Left cardiac atrium (tissue), 4 donors: ENCODE measurements around the gene ANKIB1. TPM values are rescaled to one million over a fixed set of nuclear protein-coding genes. Genes with fewer than 3 reads are reported as not detected.
A peak's percentile ranks its signal among the peaks of the same experiment; 100 is the strongest.
"Not testable (repeated sequence)": the region's sequence is repeated elsewhere in the genome, so short reads cannot be mapped to it uniquely, and the experiment has no call there.

Experiments
- ATAC-seq, 2 donors: fragments of 200-7000 bp; cut with Tn5 transposase; one replicate each; pipeline ENCODE4 v1.9.1; 2020; ENCODE audit warnings: mild to moderate bottlenecking in 2 of 2, moderate library complexity in 2 of 2
- DNase-seq: peaks from one replicate; pipeline ENCODE4 v3.0.0-alpha.2; 2020
- intact Hi-C, 2 donors: fragments of 100-400 bp; cut with DNase I; formaldehyde crosslinking; loops; one replicate each; pipeline versions ENCODE4 v1.14.1 to v1.15.1; 2022 to 2023
- long read RNA-seq: library from polyadenylated mRNA; unstranded; transcript quantifications from one replicate; pipeline ENCODE4 v2.0.0, GENCODE V29; 2021
- total RNA-seq, 2 donors: library from RNA; stranded (reverse); fragmentation: NEBNext Ultra II Directional; extraction: Animal tissue kit (Norgen Biotek cat#: 25700); gene quantifications; one replicate each; pipeline ENCODE4 v1.2.1, GENCODE V29; 2021
- donor health status: DM: no; HTN: yes; CAD: no.
- donor health status: DM: no; HTN: yes; CAD: no; lungs with severe emphysema.
- donor health status: DM: yes; HTN: yes; CAD: no.
- donor health status: Dilated cardiomyopathy.

Gene ANKIB1, protein sequence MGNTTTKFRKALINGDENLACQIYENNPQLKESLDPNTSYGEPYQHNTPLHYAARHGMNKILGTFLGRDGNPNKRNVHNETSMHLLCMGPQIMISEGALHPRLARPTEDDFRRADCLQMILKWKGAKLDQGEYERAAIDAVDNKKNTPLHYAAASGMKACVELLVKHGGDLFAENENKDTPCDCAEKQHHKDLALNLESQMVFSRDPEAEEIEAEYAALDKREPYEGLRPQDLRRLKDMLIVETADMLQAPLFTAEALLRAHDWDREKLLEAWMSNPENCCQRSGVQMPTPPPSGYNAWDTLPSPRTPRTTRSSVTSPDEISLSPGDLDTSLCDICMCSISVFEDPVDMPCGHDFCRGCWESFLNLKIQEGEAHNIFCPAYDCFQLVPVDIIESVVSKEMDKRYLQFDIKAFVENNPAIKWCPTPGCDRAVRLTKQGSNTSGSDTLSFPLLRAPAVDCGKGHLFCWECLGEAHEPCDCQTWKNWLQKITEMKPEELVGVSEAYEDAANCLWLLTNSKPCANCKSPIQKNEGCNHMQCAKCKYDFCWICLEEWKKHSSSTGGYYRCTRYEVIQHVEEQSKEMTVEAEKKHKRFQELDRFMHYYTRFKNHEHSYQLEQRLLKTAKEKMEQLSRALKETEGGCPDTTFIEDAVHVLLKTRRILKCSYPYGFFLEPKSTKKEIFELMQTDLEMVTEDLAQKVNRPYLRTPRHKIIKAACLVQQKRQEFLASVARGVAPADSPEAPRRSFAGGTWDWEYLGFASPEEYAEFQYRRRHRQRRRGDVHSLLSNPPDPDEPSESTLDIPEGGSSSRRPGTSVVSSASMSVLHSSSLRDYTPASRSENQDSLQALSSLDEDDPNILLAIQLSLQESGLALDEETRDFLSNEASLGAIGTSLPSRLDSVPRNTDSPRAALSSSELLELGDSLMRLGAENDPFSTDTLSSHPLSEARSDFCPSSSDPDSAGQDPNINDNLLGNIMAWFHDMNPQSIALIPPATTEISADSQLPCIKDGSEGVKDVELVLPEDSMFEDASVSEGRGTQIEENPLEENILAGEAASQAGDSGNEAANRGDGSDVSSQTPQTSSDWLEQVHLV
- total RNA-seq: 10 to 100 TPM; 44.7 to 53.8 TPM
- long read RNA-seq, full-length matches to known transcripts: 2 of 9 reads
- long read RNA-seq, partial matches to known transcripts: 4 of 9 reads
- long read RNA-seq, other reads (novel, unspliced or antisense): 3 of 9 reads

DNA sequence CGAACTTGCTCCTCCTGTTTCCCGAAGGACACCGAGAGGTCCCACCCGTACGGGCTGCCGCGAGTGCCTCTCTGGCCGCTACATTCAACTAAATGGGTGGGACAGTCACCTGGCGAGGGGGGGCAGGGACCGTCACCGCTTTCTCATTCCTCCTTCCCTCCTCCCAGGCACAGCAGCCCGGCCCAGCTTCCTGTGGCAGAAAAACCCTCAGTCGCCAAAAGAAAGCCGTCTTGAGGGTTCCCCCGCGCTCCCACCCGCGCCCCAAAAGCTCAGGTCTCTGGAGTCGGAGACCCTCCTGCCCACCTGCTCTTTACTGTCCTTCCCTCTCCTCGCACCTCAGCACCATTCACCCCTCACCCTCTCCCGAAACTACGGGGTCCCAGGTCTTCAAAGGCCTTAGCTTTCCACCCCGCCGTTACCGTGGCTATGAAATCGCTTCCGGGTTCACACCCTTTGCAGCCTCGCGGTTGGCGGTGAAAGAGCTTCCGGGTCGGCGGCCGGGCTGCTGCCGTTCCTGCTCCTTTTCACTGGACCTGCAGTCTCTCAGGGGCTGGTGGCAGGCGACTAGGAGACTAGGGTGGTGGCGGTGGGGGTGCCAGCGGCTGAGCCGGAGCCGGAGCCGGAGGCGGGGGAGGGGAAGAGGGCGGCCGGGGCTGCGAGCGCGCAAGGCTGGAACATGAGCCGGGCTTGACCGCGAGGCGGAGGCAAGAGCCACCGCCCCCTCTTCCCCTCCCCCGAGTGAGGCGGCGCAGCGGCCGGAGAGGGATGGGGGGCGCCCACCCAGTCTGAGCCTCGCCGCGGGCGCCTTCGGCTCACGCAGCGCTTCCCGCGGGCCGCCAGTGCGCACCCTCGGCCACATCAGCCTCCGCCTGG, at the start of gene ANKIB1, which contains the start of gene KRIT1:
ANKIB1 (plus strand) TSS at position 488 of the 873 bp plus-strand sequence. CDS start 49,005 bp downstream, outside the sequence.
KRIT1 (minus strand) TSS at position 428 of the 873 bp plus-strand sequence. CDS start 3,779 bp downstream, outside the sequence.
- ATAC-seq (peak; percentile 94 to 97), DNase-seq (peak; percentile 91)
- intact Hi-C loops: loop anchor here in 1 of 2 donors (10.0 kb wide), 2 partner anchors 99 to 199 kb away; partner anchors contain the start of gene GATAD1

DNA sequence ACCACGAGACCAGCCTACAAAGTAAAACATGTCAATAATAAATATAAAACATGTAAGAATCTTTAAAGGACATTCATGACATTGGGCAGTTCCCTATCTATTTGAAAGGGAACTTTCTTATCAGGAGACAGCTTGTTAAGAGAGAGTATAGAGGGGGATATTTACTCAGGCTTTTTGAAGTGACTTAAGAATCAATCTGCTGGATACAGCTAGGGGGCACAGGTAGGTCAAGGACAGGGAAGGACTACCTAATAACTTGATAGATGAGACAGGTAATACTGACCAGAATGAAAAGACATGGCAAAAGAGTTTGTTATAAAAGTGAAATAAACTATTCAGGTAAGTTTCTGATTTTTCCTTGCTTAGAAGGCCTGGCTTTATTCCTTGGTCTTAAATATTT, 45.0 kb upstream of the ANKIB1 start:
- DNase-seq (no peak), ATAC-seq (no peak)
- intact Hi-C loops: no loop called here

DNA sequence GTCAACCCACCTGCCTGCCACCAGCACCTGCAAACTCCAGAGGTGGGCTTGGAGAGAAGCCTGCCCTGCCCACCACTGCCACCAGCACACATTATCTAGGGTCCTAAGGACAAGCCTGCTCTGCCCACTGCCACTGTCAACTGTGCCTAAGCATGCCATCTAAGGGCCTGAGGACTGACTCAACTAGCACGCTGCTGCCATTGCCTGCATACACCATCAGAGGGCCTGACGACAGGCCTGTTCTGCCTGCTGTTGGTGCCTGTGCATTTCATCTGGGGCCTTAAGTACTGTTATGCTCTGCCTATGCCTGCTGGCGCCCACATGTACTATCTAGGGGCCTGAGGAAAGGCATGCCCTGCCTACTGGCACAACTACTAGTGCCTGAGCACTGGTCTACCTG, 39.8 kb upstream of the ANKIB1 start:
- ATAC-seq (no peak), DNase-seq (no peak)
- intact Hi-C loops: no loop called here

DNA sequence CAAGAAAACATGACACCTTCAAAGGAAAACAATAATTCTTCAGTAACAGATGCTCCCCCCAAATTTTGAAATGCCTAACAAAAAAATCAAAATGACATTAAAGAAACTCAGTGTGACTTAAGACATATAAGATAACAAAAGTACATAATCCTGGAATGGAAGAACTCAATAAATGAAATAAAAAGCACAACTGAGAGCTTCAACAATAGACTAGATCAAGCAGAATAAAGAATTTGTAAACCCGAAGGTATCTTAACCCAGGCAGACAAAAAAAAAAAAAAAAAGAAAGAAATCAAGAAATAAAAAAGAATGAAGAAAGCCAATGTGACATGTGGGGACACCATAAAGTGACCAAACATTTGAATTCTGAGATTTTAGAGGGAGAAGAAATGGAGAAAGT, 39.1 kb upstream of the ANKIB1 start:
- no peak for DNase-seq
- intact Hi-C loops: no loop called here
- ATAC-seq: no peak

DNA sequence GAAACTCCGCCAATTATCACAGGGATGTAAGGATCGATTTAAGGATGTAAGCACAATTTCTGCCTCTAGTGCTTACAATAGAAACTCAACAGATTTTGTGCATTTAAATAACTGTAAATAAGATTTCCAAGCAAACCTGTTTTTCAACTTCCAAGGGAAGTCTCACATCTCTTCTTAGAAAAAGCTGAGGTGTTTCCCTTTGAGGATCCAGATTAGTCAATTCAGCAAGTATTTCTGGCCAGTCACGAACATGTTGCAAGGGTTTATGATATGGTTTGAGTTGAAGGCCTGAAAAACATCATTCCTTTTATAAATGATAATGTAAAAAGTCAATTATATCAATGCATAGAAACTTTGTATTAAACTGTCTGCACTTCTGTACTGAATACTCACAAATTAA, 24.0 kb upstream of the ANKIB1 start:
- intact Hi-C loops: loop anchor here in 1 of 2 donors (10.0 kb wide), 1 partner anchor 127 kb away; no protein-coding TSS in a partner anchor
- no peak for ATAC-seq
- DNase-seq: no peak

DNA sequence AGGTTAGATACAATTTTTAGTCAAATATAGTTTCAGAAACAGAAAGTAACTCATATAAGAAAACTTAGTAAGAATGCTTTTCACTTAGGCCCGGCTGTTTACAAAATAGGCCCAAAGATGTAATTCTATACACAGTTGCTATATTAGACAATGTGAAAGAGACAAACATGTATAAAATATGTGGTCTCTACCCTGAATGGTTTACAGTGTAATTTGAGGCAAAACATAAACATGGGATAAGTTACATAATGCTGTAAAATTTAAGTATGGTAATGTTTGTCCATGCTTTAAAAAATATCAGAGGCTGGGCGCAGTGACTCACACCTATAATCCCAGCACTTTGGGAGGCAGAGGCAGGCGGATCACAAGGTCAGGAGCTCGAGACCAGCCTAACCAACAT, 18.8 kb upstream of the ANKIB1 start:
- intact Hi-C loops: loop anchor here in 1 of 2 donors (10.0 kb wide), 1 partner anchor 132 kb away; no protein-coding TSS in a partner anchor
- ATAC-seq (no peak), DNase-seq (no peak)

DNA sequence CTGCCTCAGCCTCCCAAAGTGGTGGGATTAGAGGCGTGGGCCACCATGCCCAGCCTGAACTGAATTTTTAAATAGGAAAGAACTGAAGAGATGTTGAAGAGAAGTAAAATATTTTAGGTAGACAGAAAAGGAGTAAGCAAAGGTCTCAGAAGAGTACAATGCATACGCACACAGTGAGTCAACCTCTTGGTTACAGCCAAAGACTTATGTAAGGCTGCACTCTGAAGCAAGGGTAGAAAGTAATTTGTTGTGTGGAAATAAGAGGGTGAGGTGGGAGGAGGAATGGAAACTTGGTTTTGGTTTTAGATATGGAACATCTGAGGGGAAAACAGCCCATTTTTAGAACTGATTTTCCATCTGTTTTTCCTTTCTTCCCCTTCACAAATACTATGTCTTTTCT, 17.7 kb upstream of the ANKIB1 start:
- intact Hi-C loops: loop anchor here in 1 of 2 donors (10.0 kb wide), 1 partner anchor 133 kb away; no protein-coding TSS in a partner anchor
- DNase-seq: no peak
- ATAC-seq: no peak

DNA sequence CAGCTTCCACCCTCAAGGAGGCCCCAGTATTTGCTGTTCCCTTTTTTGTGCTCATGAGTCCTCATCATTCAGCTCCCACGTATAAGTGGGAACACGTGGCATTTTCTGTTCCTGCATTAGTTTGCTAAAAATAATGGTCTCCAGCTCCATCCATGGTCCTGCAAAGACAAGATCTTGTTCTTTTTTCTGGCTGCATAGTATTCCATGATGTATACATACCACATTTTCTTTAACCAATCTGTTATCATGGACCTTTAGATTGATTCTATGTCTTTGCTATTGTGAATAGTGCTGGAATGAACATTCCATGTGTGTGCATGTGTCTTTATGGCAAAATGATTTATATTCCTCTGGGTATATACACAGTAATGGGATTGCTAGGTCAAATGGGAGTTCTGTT, 17.0 kb upstream of the ANKIB1 start:
- ATAC-seq (no peak), DNase-seq (no peak)
- intact Hi-C loops: loop anchor here in 1 of 2 donors (10.0 kb wide), 1 partner anchor 134 kb away; no protein-coding TSS in a partner anchor

DNA sequence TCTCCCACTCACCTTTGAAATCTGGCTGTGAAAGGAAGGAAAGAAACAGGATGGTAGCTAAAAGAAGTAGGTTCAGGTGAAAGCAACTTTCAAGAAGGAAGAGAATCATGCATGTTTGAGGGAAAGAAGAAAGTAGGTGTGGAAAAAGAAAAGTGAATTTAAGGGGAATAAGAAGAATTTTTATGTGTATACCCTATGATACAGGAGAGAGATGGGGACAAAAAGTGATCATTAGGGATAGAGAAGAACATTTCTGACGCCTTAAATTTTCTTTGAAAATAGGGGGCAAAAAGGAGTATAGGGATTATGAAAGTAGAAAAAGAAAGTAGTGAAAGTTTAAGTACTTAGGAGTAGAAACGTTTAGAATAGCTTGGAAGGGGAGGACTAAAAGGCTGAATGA, 15.2 kb upstream of the ANKIB1 start:
- DNase-seq (no peak), ATAC-seq (no peak)
- intact Hi-C loops: no loop called here

DNA sequence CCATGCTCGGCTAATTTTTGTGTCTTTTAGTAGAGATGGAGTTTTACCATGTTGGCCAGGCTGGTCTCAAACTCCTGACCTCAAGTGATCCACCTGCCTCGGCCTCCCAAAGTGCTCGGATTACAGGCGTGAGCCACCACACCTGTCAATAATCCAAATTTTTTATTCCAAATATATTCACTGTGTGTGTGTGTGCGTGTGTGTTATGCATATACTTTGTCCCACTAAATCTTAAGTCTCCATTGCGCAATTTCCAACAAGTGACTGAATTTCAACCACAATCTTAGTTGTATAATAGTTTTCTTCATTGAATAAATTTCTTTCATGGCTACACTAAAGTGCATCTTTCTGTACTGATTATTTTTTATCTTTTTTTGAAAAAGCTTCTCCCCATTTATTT, 2.8 kb upstream of the ANKIB1 start:
- ATAC-seq (no peak), DNase-seq (no peak)
- intact Hi-C loops: loop anchor here in 1 of 2 donors (10.0 kb wide), 2 partner anchors 102 to 202 kb away; partner anchors contain the start of gene GATAD1

DNA sequence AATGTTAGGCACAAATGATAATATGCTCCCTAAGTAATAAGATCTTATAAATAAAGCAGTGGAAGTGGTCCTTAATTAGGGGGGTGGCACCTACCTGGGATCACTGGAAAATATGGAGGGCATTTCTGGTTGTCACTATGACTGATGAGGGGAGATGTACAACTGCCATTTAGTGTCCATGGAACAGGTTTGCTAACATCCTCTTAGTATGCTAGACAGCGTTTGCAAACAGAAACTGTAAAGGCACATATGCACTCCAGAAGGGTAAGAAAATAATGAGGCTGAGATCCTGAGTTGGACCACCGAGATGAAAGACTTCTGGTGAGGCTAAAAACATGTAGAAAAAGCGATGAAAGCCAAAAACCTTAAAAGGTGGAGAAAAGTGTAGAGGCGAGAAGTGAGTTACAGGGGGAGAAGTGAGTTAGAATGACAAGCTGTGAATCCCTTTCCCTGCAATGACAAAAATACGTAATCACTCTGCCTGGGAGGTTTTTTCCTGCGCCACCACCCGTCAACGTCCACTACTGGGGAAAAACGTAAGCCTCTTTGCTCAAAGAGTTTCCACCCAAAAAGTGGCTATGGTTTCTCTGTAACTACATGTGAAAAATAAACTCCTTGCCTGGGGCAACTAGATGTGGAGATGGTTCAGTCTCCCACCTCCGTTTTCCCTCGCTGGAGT, 827 bp upstream of the ANKIB1 start:
- intact Hi-C loops: loop anchor here in 1 of 2 donors (10.0 kb wide), 2 partner anchors 100 to 200 kb away; partner anchors contain the start of gene GATAD1
- ATAC-seq: peak in 1 of 2 donors; percentile 2
- no peak for DNase-seq

DNA sequence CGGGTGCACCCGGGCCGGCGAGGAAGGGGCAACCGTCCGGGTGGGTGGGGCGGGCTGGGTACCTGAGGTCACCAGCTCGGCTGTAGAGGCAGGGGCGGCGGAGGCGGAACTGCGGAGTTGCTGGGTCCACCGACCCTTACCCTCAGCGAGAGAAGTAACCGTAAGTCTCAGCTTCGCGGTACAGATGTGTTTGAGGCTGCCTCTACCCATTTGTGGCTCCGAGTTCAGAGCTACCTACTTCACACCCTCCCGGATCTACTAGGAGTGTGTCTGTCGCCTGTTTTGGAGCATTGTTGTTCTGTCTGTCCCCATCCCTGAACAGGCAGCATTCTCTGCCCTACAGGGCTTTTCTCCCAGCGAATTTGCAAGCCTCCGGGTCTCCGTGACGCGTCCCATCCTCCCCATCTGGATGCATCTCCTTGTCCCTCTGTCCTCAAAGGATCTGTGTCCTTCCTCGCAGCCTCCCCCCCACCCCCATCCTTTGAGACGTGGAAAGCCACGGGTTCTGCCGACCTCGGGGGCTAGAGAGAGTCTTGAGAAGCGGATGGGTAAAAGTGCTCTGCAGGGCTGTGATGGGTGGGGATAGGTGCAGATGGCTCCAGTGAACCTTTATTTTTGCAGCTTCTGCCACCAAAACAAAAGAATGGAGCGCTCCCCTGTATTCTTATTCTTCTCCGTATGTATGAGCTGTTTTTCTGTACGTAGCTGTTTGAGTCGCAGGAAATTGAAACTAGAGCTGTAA, 757 bp downstream of the ANKIB1 start:
- DNase-seq (peak; percentile 21), ATAC-seq (peak; percentile 32 to 45)
- intact Hi-C loops: loop anchor here in 1 of 2 donors (10.0 kb wide), 2 partner anchors 98 to 198 kb away; partner anchors contain the start of gene GATAD1

DNA sequence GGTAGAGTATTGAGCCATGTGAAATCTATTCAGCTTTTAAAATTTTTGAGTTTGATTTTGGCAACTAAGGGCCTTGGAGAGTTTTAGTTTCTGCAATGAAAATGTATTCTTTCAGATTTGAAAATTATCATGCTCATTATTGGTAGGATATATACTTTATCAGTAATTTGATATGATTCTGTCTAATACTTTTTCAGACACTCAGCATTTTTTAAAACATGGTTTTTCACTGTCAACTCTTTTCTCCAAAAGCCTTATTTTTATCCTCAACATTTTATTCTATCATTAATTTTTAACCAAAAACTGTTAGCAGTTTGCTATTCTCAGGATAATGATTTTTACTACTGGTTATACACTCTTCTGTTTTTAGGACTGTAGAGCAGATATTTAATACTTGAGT, 4.8 kb downstream of the ANKIB1 start:
- ATAC-seq: no peak
- intact Hi-C loops: loop anchor here in 1 of 2 donors (5.0 kb wide), 1 partner anchor 42 kb away; no protein-coding TSS in a partner anchor
- no peak for DNase-seq

DNA sequence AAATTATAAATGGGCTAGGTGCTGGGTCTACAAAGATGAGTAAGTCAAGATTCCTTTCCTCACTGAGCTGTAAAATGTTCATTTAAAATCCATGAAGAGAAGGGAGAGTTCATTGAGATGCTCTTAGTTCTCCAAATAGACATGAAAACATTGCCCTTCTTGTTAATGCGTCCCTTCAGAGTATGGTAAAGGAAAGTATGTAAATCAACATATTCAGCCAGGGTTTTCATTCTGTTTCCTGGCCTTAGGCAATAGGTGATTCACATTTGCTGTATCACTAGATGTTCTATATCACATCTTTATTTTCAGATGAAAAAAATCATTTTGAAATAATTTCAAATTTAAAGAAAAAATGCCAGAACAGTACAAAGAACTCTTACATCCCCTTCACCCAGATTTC, 5.4 kb downstream of the ANKIB1 start:
- intact Hi-C loops: loop anchor here in 1 of 2 donors (5.0 kb wide), 1 partner anchor 41 kb away; no protein-coding TSS in a partner anchor
- no peak for ATAC-seq
- no peak for DNase-seq

DNA sequence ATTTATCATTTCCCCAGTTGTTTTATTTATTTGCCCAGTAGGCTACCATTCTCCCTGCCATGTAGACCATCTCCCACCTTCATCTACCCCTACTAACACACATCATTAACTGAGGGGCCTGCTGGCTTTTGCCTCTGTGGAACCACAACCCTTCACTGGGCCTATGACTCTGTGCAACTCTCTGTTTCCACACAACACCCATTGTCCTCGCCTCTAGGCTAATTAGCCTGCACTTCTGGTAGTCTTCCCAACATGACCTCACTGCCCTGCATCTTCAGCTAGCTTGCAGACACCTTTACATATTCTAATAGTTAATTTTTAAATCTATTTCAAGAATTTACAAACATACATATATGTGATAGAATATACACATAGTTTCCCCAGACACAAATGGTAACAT, 7.5 kb downstream of the ANKIB1 start:
- ATAC-seq (no peak), DNase-seq (no peak)
- intact Hi-C loops: loop anchor here in 1 of 2 donors (5.0 kb wide), 1 partner anchor 39 kb away; no protein-coding TSS in a partner anchor

DNA sequence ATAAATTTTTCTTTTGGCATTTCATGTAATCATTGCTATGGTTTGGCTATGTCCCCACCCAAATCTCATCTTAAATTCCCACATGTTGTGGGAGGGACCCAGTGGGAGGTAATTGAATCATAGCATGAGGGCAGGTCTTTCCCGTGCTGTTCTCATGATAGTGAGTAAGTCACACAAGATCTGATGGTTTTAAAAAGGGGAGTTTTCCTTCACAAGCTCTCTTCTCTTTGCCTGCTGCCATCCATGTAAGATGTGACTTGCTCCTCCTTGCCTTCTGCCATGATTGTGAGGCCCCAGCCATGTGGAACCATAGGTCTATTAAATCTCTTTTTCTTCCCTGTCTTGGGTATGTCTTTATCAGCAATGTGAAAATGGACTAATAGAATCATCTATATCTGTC, 9.0 kb downstream of the ANKIB1 start:
- not testable (repeated sequence) for ATAC-seq

More for the DNA sequence above, 9.0 kb downstream of the ANKIB1 start:
- DNase-seq: not testable (repeated sequence)
- intact Hi-C loops: loop anchor here in 1 of 2 donors (5.0 kb wide), 1 partner anchor 38 kb away; no protein-coding TSS in a partner anchor
